H1 (cell line): Measurements from ENCODE around the gene GAMT. TPM values are rescaled to one million over a fixed set of nuclear protein-coding genes. Genes with fewer than 3 reads are reported as not detected.

ENCODE experiments used
- CTCF ChIA-PET: fragments of 300-600 bp; sonication (Branson Sonifier 250); formaldehyde crosslinking; loops from one replicate; lab custom pipeline; 2021; ENCODE audit not compliant: partially characterized antibody; lab: Charles Lee
- POLR2A ChIA-PET: fragments of 300-600 bp; sonication (Branson Sonifier 250); formaldehyde crosslinking; loops from one replicate; lab custom pipeline; 2021; ENCODE audit warnings: inconsistent platforms; ENCODE audit not compliant: partially characterized antibody; lab: Charles Lee
- DNase-seq, 2 experiments: peaks; one replicate each; pipeline versions ENCODE4 v3.0.0 to v3.0.0-alpha.2; 2010 to 2022; ENCODE audit warnings: low spot score in 2 of 2, low read depth in 1 of 2, mixed read lengths in 1 of 2
- FAIRE-seq: peaks from 2 replicates; lab custom pipeline; 2011; peaks lifted over from hg19 to GRCh38; lab: Jason Lieb, UNC
- H2AFZ ChIP-seq: 2 replicates; pipeline ENCODE4 v1.8.1; 2012; ENCODE audit warnings: low read length, inconsistent platforms
- H2AK5ac ChIP-seq: 2 replicates; pipeline ENCODE4 v1.6.1; 2013; ENCODE audit warnings: low read depth, low read length
- H2BK120ac ChIP-seq: replicated peaks from 2 replicates; pipeline ENCODE3; 2013; ENCODE audit warnings: low read depth, low read length, inconsistent platforms
- H2BK12ac ChIP-seq: 2 replicates; pipeline ENCODE4 v1.6.1; 2013; ENCODE audit warnings: low read depth, low read length
- H2BK15ac ChIP-seq: 2 replicates; pipeline ENCODE4 v1.6.1; 2013; ENCODE audit warnings: low read length
- H2BK20ac ChIP-seq: 2 replicates; pipeline ENCODE4 v1.6.1; 2013; ENCODE audit warnings: low read length
- H2BK5ac ChIP-seq: 2 replicates; pipeline ENCODE4 v1.6.1; 2013; ENCODE audit warnings: low read depth, low read length
- H3K14ac ChIP-seq: 2 replicates; pipeline ENCODE4 v1.6.1; 2013; ENCODE audit warnings: inconsistent platforms; ENCODE audit not compliant: insufficient read length
- H3K18ac ChIP-seq: 2 replicates; pipeline ENCODE4 v1.6.1; 2013; ENCODE audit warnings: low read length; ENCODE audit errors: extremely low read depth
- H3K23ac ChIP-seq: 2 replicates; pipeline ENCODE4 v1.6.1; 2013; ENCODE audit warnings: inconsistent platforms; ENCODE audit not compliant: insufficient read length
- H3K23me2 ChIP-seq: 2 replicates; pipeline ENCODE4 v1.6.1; 2013; ENCODE audit warnings: low read depth, low read length
- H3K27ac ChIP-seq: 2 replicates; pipeline ENCODE4 v1.6.1; 2011; ENCODE audit warnings: low read depth, low read length, inconsistent platforms
- H3K27me3 ChIP-seq, 4 experiments: replicated peaks in 1 of 4; 1 replicate in 1 of 4; 2 replicates in 3 of 4; pipeline versions ENCODE4 v1.6.1 to v1.8.1; 2011 to 2013; ENCODE audit warnings: low read length in 3 of 4, mild to moderate bottlenecking in 3 of 4, inconsistent platforms in 2 of 4, mixed read lengths in 2 of 4, moderate library complexity in 1 of 4; ENCODE audit not compliant: control insufficient read depth in 3 of 4, insufficient read depth in 3 of 4; ENCODE audit errors: extremely low read depth in 1 of 4
- H3K36me3 ChIP-seq, 4 experiments: 2 replicates each; pipeline versions ENCODE4 v1.6.1 to v1.8.1; 2011 to 2013; ENCODE audit warnings: mild to moderate bottlenecking in 4 of 4, low read length in 3 of 4, moderate library complexity in 2 of 4, control low read depth in 1 of 4, inconsistent platforms in 1 of 4; ENCODE audit not compliant: insufficient read depth in 4 of 4, control insufficient read depth in 2 of 4
- H3K4ac ChIP-seq: replicated peaks from 2 replicates; pipeline ENCODE3; 2013; ENCODE audit warnings: low read length, low read depth, mixed read lengths, inconsistent platforms; ENCODE audit not compliant: insufficient read length
- H3K4me1 ChIP-seq, 4 experiments: replicated peaks in 1 of 4; 1 replicate in 1 of 4; 2 replicates in 3 of 4; pipeline versions ENCODE4 v1.6.1 to v1.8.1; 2011 to 2013; ENCODE audit warnings: low read length in 3 of 4, inconsistent platforms in 2 of 4, mixed read lengths in 1 of 4; ENCODE audit not compliant: insufficient read depth in 4 of 4, control insufficient read depth in 3 of 4
- H3K4me2 ChIP-seq, 2 experiments: 2 replicates each; pipeline versions ENCODE4 v1.6.1 to v1.8.1; 2011 to 2013; ENCODE audit warnings: low read depth in 2 of 2, low read length in 2 of 2, control low read depth in 1 of 2, inconsistent platforms in 1 of 2, mild to moderate bottlenecking in 1 of 2; ENCODE audit not compliant: insufficient read depth in 1 of 2
- H3K4me3 ChIP-seq, 4 experiments: fragments of 200-600, 300-600 bp in 1 of 4; sonication (generic), shearing (Covaris generic), sonication (Bioruptor Twin) in 1 of 4; 2 replicates each; pipeline versions ENCODE4 v1.5.1 to v1.8.1; 2011 to 2016; ENCODE audit warnings: low read length in 4 of 4, low read depth in 3 of 4, control low read depth in 2 of 4, inconsistent platforms in 2 of 4, mild to moderate bottlenecking in 2 of 4, mixed read lengths in 1 of 4, moderate library complexity in 1 of 4; ENCODE audit not compliant: insufficient read depth in 2 of 4; ENCODE audit errors: extremely low read depth in 1 of 4
- H3K56ac ChIP-seq: replicated peaks from 2 replicates; pipeline ENCODE3; 2013; ENCODE audit warnings: low read depth, mild to moderate bottlenecking, mixed read lengths, low read length, inconsistent platforms; ENCODE audit not compliant: insufficient read length
- H3K79me1 ChIP-seq: 2 replicates; pipeline ENCODE4 v1.6.1; 2013; ENCODE audit warnings: low read depth, low read length, control low read depth
- H3K79me2 ChIP-seq, 2 experiments: 2 replicates each; pipeline versions ENCODE4 v1.6.1 to v1.8.1; 2012 to 2013; ENCODE audit warnings: low read length in 2 of 2, mild to moderate bottlenecking in 2 of 2, inconsistent platforms in 1 of 2; ENCODE audit not compliant: insufficient read depth in 2 of 2, control insufficient read depth in 1 of 2
- H3K9ac ChIP-seq, 4 experiments: replicated peaks in 1 of 4; 1 replicate in 1 of 4; 2 replicates in 3 of 4; pipeline versions ENCODE4 v1.6.1 to v1.8.1; 2011 to 2013; ENCODE audit warnings: low read depth in 3 of 4, low read length in 3 of 4, control low read depth in 2 of 4, mild to moderate bottlenecking in 2 of 4, moderate library complexity in 2 of 4, inconsistent platforms in 1 of 4; ENCODE audit errors: extremely low read depth in 1 of 4
- H3K9me3 ChIP-seq, 2 experiments: 2 replicates each; pipeline versions ENCODE4 v1.6.1 to v1.8.1; 2012 to 2013; ENCODE audit warnings: mild to moderate bottlenecking in 2 of 2, moderate library complexity in 2 of 2, control low read depth in 1 of 2, inconsistent platforms in 1 of 2, low read depth in 1 of 2, low read length in 1 of 2, mixed read lengths in 1 of 2; ENCODE audit not compliant: insufficient read depth in 2 of 2
- H4K20me1 ChIP-seq, 2 experiments: replicated peaks in 1 of 2; 2 replicates each; pipeline versions ENCODE3 to v1.8.1; 2011 to 2013; ENCODE audit warnings: inconsistent platforms in 2 of 2, low read length in 2 of 2, mild to moderate bottlenecking in 1 of 2; ENCODE audit not compliant: insufficient read depth in 2 of 2, control insufficient read depth in 1 of 2
- H4K5ac ChIP-seq: 2 replicates; pipeline ENCODE4 v1.6.1; 2013; ENCODE audit warnings: low read length, low read depth, mixed read lengths, inconsistent platforms; ENCODE audit not compliant: insufficient read length
- H4K8ac ChIP-seq: 2 replicates; pipeline ENCODE4 v1.8.0; 2013; ENCODE audit warnings: mild to moderate bottlenecking, moderate library complexity, low read length, inconsistent platforms; ENCODE audit not compliant: insufficient read depth; ENCODE audit errors: extremely low read depth
- H4K91ac ChIP-seq: replicated peaks from 2 replicates; pipeline ENCODE3; 2013; ENCODE audit warnings: low read length, mixed read lengths, inconsistent platforms; ENCODE audit not compliant: insufficient read length
- ASH2L ChIP-seq: fragments of 200-600, 300-600 bp; sonication (generic); IDR thresholded peaks from one replicate; pipeline ENCODE4 v1.7.1; 2017; ENCODE audit warnings: low read length
- CHD2 ChIP-seq: IDR thresholded peaks from 2 replicates; pipeline ENCODE4 v1.6.1; 2012; ENCODE audit warnings: low read length, improper control_type of control experiment
- CTBP2 ChIP-seq: IDR thresholded peaks from 2 replicates; pipeline ENCODE4 v1.7.0; 2011; ENCODE audit warnings: borderline replicate concordance, mild to moderate bottlenecking, moderate library complexity, mixed read lengths, low read length; ENCODE audit not compliant: insufficient read depth, insufficient read length
- JUN ChIP-seq: IDR thresholded peaks from 2 replicates; pipeline ENCODE4 v1.6.1; 2011; ENCODE audit warnings: low read depth, mild to moderate bottlenecking, improper control_type of control experiment, low read length
- KDM5A ChIP-seq: fragments of 200-600 bp; IDR thresholded peaks from 2 replicates; pipeline ENCODE4 v1.7.1; 2012; ENCODE audit warnings: mild to moderate bottlenecking, low read length, inconsistent platforms, mixed read lengths
- RFX5 ChIP-seq: IDR thresholded peaks from 2 replicates; pipeline ENCODE4 v1.6.1; 2011; ENCODE audit warnings: low read depth, low read length, improper control_type of control experiment, borderline replicate concordance
- RXRA ChIP-seq: IDR thresholded peaks from 2 replicates; pipeline ENCODE4 v1.6.1; 2011; ENCODE audit warnings: low read depth, mild to moderate bottlenecking, low read length, moderate library complexity; ENCODE audit not compliant: insufficient read depth
- YY1 ChIP-seq: IDR thresholded peaks from 2 replicates; pipeline ENCODE4 v1.6.1; 2011; ENCODE audit warnings: low read depth, mild to moderate bottlenecking, low read length
- WGBS, 2 experiments: shearing (Covaris generic) in 1 of 2; methylation state at CpG; one replicate each; pipeline versions ENCODE4 v1.1.6 to v1.1.7; 2013 to 2015; ENCODE audit warnings: low lambda C conversion rate in 2 of 2, mixed read lengths in 2 of 2, inconsistent platforms in 1 of 2, low coverage in 1 of 2, missing lambda C conversion rate in 1 of 2; ENCODE audit not compliant: insufficient replicate concordance in 2 of 2, insufficient coverage in 1 of 2, insufficient read length in 1 of 2; ENCODE audit errors: extremely low coverage in 1 of 2, missing lambda C conversion rate in 1 of 2; 5-methylcytosine and 5-hydroxymethylcytosine counted together
- polyA plus RNA-seq, 7 experiments: library from polyadenylated mRNA; depleted of rRNA in 3 of 7; stranded (reverse) in 5 of 7; unstranded in 2 of 7; fragments of >200 nt in 5 of 7; fragments of 200-250 nt in 2 of 7; gene quantifications; 1 replicate in 5 of 7; 2 replicates in 1 of 7; 4 replicates in 1 of 7; pipeline versions ENCODE4 v1.2.1 to v1.2.3, GENCODE V29; 2011 to 2013; ENCODE audit warnings: missing spikeins in 2 of 7, mixed read lengths in 2 of 7
- total RNA-seq: library from RNA; stranded (reverse); fragmentation: NEBNext Ultra II Directional; extraction: Animal tissue kit (Norgen Biotek cat#: 25700); gene quantifications from 2 replicates; pipeline ENCODE4 v1.2.1, GENCODE V29; 2021
- TF ChIP-seq, protein P1 (sequence below): IDR thresholded peaks from 2 replicates; pipeline ENCODE4 v1.6.1; 2011; ENCODE audit warnings: low read depth, mild to moderate bottlenecking, low read length; ENCODE audit not compliant: insufficient read depth

The GAMT gene
- total and polyA plus RNA-seq, 2 of the 8 experiments (the other 6 are each of a cell fraction or from before 2014, with no cell fraction given): 17.2 to 35.6 TPM

DNA sequence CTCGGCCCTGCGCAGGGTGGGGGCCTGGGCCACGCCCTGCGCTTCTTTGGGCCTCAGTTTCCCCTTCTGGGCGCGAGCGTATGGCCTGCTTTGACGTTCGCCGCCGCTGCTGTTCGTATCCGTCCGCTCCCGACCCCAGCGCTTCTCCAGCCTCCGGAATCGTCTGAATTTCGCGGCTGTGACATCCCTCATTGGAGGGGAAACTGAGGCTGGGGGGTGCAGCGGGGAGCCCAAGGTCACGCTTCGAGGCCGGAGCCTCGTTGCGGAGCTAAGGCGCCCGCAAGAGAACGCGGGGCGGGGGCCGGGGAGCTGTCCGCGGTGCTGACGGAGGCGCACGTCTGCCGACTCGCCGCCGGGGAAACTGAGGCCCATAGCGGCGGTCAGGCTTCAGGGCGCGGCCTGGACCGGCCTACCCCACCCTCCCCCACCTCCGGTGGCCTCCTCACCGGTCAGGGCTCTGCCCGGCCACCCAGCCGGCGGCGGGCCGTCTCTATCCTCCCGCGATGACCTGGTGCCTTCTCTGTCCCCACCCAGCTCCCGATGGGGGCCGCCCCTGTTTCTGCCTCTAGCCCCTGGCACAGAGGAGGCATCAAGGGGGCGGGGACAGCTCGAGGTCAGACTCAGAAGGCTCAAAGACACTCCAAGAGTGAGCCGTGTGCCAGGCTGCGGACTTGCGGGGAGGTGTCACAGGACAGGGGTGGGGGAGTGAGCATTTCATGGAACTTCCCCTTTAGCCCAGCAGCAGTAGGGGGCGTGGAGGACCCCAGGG, 45.6 kb upstream of the GAMT start:
- DNase-seq: peak in 1 of 2 experiments; percentile 88
- no peak overlapping the region for H2BK5ac ChIP-seq
- TF ChIP-seq, protein P1, sequence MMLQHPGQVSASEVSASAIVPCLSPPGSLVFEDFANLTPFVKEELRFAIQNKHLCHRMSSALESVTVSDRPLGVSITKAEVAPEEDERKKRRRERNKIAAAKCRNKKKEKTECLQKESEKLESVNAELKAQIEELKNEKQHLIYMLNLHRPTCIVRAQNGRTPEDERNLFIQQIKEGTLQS: no peak
- TF ChIP-seq KDM5A: no peak
- TF ChIP-seq CHD2: no peak
- no peak for TF ChIP-seq JUN
- TF ChIP-seq ASH2L: no peak
- TF ChIP-seq CTBP2: no peak
- no peak for TF ChIP-seq RFX5
- no peak for TF ChIP-seq YY1
- no peak for TF ChIP-seq RXRA

More for the DNA sequence above, 45.6 kb upstream of the GAMT start:
- Histone ChIP-seq H2BK20ac (no peak overlapping the region), H3K4me1 (peaks cover 0 to 27% (median 14%) of the 10 kb centered on the region in 4 experiments; a peak in 6 of 7 replicates), H2BK15ac (no peak overlapping the region), H3K23me2 (peaks cover 4% of the 10 kb centered on the region; the same call in 1 of the 2 replicates), H2BK120ac (no peak overlapping the region), H3K79me2 (no peaks in the 10 kb centered on the region), H2BK12ac (no peak overlapping the region), H3K9ac (no peak overlapping the region), H3K23ac (no peak overlapping the region), H3K9me3 (no peaks in the 10 kb centered on the region), H3K27ac (no peak overlapping the region), H4K91ac (no peak overlapping the region), H3K4me2 (peak overlapping the region; percentile 11 to 69), H2AK5ac (no peak overlapping the region), H3K36me3 (peaks cover 4 to 8% (median 6%) of the 10 kb centered on the region in 4 experiments; a peak in 6 of 8 replicates), H3K56ac (no peak overlapping the region), H3K79me1 (no peaks in the 10 kb centered on the region), H2AFZ (no peak overlapping the region), H4K20me1 (peaks cover 12 to 17% of the 10 kb centered on the region in 2 experiments), H4K5ac (no peak overlapping the region), H3K4ac (no peak overlapping the region), H3K18ac (no peak overlapping the region), H3K4me3 (peak overlapping the region in 2 of 4 experiments; percentile 28 to 68; a peak in 4 of 8 replicates), H4K8ac (peak overlapping the region; percentile 39; the same call in 1 of the 2 replicates), H3K27me3 (peaks cover 34 to 51% (median 50%) of the 10 kb centered on the region in 4 experiments), H3K14ac (no peak overlapping the region)
- FAIRE-seq: no peak
- ChIA-PET CTCF (interaction anchor here (0.7 to 4.3 kb wide), 5 partner anchors 11 to 65 kb away, joined by 3 to 26 read pairs (median 6); no protein-coding TSS in a partner anchor), POLR2A (interaction anchor here (0.7 to 1.9 kb wide), 7 partner anchors 12 to 205 kb away, joined by 3 to 6 read pairs (median 3); partner anchors contain the start of gene CIRBP)
- WGBS, 2 experiments: 13% methylated on average over 42 of the region's 63 CpGs; no CpG with 5 or more reads in 1 of the 2 experiments
